GDM1 (cell line): ENCODE results near the gene ZC3H12A.

ENCODE experiments used
- DNase-seq: peaks from one replicate; lab custom pipeline; 2025; lab: John Stamatoyannopoulos, UW

ZC3H12A gene

GRCh38 chr1:37478890-37479254 is 4.5 kb downstream of the ZC3H12A start:
- DNase-seq: no peak

- peak; percentile 20 for DNase-seq
Observed at GRCh38 chr1:37479255-37480124, 5.1 kb downstream of the ZC3H12A start.

GRCh38 chr1:37480125-37480466 is 5.7 kb downstream of the ZC3H12A start:
- DNase-seq: no peak

GRCh38 chr1:37480581-37481288 is 6.4 kb downstream of the ZC3H12A start:
- no peak for DNase-seq

GRCh38 chr1:37481289-37482003 is 7.1 kb downstream of the ZC3H12A start:
- no peak for DNase-seq

GRCh38 chr1:37482004-37482785 is 7.8 kb downstream of the ZC3H12A start:
- DNase-seq: no peak

GRCh38 chr1:37482796-37483744 is 8.7 kb downstream of the ZC3H12A start:
- no peak for DNase-seq

GRCh38 chr1:37483785-37484184 is 9.4 kb downstream of the ZC3H12A start:
- DNase-seq: no peak

- DNase-seq: no peak
Observed at GRCh38 chr1:37484325-37485051, 10.1 kb downstream of the ZC3H12A start.

GRCh38 chr1:37485902-37486679 is 11.7 kb downstream of the ZC3H12A start:
- no peak for DNase-seq

GRCh38 chr1:37486680-37487618 is 12.6 kb downstream of the ZC3H12A start:
- DNase-seq: peak; percentile 48

GRCh38 chr1:37487619-37487984 is 13.2 kb downstream of the ZC3H12A start:
- DNase-seq: no peak

- DNase-seq: no peak
Observed at GRCh38 chr1:37493336-37494098, 19.1 kb downstream of the ZC3H12A start.

GRCh38 chr1:37495875-37496274 is 21.5 kb downstream of the ZC3H12A start:
- no peak for DNase-seq

- DNase-seq: no peak
Observed at GRCh38 chr1:37497832-37498231, 23.5 kb downstream of the ZC3H12A start.

- no peak for DNase-seq
Observed at GRCh38 chr1:37498872-37499617, 24.7 kb downstream of the ZC3H12A start.

- DNase-seq: no peak
Observed at GRCh38 chr1:37501661-37502060, 27.3 kb downstream of the ZC3H12A start.
